IMR-90 (cell line): ENCODE measurements around the gene FER1L5. TPM values are rescaled to one million over a fixed set of nuclear protein-coding genes. Genes with fewer than 3 reads are reported as not detected.

Source experiments
- ATAC-seq: fragments of 200-7000 bp; cut with Tn5 transposase; 2 replicates; pipeline ENCODE4 v1.9.1; 2020; ENCODE audit warnings: low read depth, mild to moderate bottlenecking, moderate library complexity
- BruUV-seq: library from RNA; stranded (reverse); fragments of 400-500 nt; replicated peaks from 2 replicates; lab custom pipeline; 2021; lab: Mats Ljungman, UMichigan
- CTCF ChIA-PET: fragments of 300-600 bp; formaldehyde crosslinking; extraction: SDS; loops from one replicate; lab custom pipeline; 2021; ENCODE audit warnings: antibody characterized with exemption; lab: Yijun Ruan, JAX
- POLR2A ChIA-PET: fragments of 300-600 bp; sonication (Branson Sonifier 250); formaldehyde crosslinking; loops from one replicate; lab custom pipeline; 2022; ENCODE audit warnings: antibody characterized with exemption; ENCODE audit not compliant: unreplicated experiment; lab: Charles Lee
- DNase-seq: peaks from one replicate; pipeline ENCODE4 v3.0.0; 2013
- H2AFZ ChIP-seq: replicated peaks from 2 replicates; pipeline ENCODE3; 2013; ENCODE audit warnings: low read length, mild to moderate bottlenecking; ENCODE audit not compliant: poor library complexity
- H2AK5ac ChIP-seq: 2 replicates; pipeline ENCODE4 v1.6.1; 2013; ENCODE audit warnings: low read depth, low read length, inconsistent platforms
- H2AK9ac ChIP-seq: replicated peaks from 2 replicates; pipeline ENCODE3; 2013; ENCODE audit warnings: mild to moderate bottlenecking, low read depth, low read length, moderate library complexity; ENCODE audit not compliant: poor library complexity
- H2BK120ac ChIP-seq: 2 replicates; pipeline ENCODE4 v1.6.1; 2013; ENCODE audit warnings: low read depth, low read length, inconsistent platforms
- H2BK15ac ChIP-seq: 3 replicates; pipeline ENCODE4 v1.6.1; 2013; ENCODE audit warnings: low read depth, low read length, inconsistent platforms
- H2BK20ac ChIP-seq: 2 replicates; pipeline ENCODE4 v1.6.1; 2013; ENCODE audit warnings: low read depth, mild to moderate bottlenecking, inconsistent platforms, low read length, moderate library complexity
- H2BK5ac ChIP-seq: 2 replicates; pipeline ENCODE4 v1.6.1; 2013; ENCODE audit warnings: mild to moderate bottlenecking, low read depth, low read length, inconsistent platforms; ENCODE audit not compliant: poor library complexity, severe bottlenecking
- H3K14ac ChIP-seq: replicated peaks from 2 replicates; pipeline ENCODE4 v1.6.1; 2013; ENCODE audit warnings: low read depth, low read length, inconsistent platforms
- H3K18ac ChIP-seq: 2 replicates; pipeline ENCODE4 v1.6.1; 2013; ENCODE audit warnings: low read depth, low read length, control low read depth
- H3K23ac ChIP-seq: 2 replicates; pipeline ENCODE4 v1.6.1; 2013; ENCODE audit warnings: low read depth, low read length, inconsistent platforms
- H3K27ac ChIP-seq: 2 replicates; pipeline ENCODE4 v1.5.1; 2013; ENCODE audit warnings: mild to moderate bottlenecking, control low read depth, low read length; ENCODE audit not compliant: insufficient read depth
- H3K27me3 ChIP-seq: 2 replicates; pipeline ENCODE4 v1.6.1; 2013; ENCODE audit warnings: low read length; ENCODE audit not compliant: control insufficient read depth, insufficient read depth
- H3K36me3 ChIP-seq: 2 replicates; pipeline ENCODE4 v1.6.1; 2013; ENCODE audit warnings: low read length, mixed read lengths; ENCODE audit not compliant: control insufficient read depth, insufficient read depth
- H3K4ac ChIP-seq: 2 replicates; pipeline ENCODE4 v1.6.1; 2013; ENCODE audit warnings: low read depth, low read length, inconsistent platforms
- H3K4me1 ChIP-seq: 2 replicates; pipeline ENCODE4 v1.6.1; 2013; ENCODE audit warnings: low read length, mixed read lengths; ENCODE audit not compliant: control insufficient read depth, insufficient read depth
- H3K4me2 ChIP-seq: 2 replicates; pipeline ENCODE4 v1.6.1; 2013; ENCODE audit warnings: low read depth, mild to moderate bottlenecking, control low read depth, low read length, moderate library complexity
- H3K4me3 ChIP-seq: 2 replicates; pipeline ENCODE4 v1.5.1; 2013; ENCODE audit warnings: low read depth, mild to moderate bottlenecking, control low read depth, low read length, moderate library complexity; ENCODE audit not compliant: insufficient read depth
- H3K56ac ChIP-seq: 2 replicates; pipeline ENCODE4 v1.6.1; 2013; ENCODE audit warnings: low read length, inconsistent platforms; ENCODE audit not compliant: insufficient read depth; ENCODE audit errors: extremely low read depth
- H3K79me1 ChIP-seq, 2 experiments: 2 replicates each; pipeline ENCODE4 v1.6.1; 2013; ENCODE audit warnings: low read length in 2 of 2, inconsistent platforms in 1 of 2, low read depth in 1 of 2
- H3K9ac ChIP-seq: 2 replicates; pipeline ENCODE4 v1.6.1; 2013; ENCODE audit warnings: low read depth, low read length, control low read depth
- H3K9me1 ChIP-seq: 2 replicates; pipeline ENCODE4 v1.6.1; 2013; ENCODE audit warnings: low read length, inconsistent platforms; ENCODE audit not compliant: insufficient read depth
- H3K9me3 ChIP-seq: 2 replicates; pipeline ENCODE4 v1.6.1; 2013; ENCODE audit warnings: low read length; ENCODE audit not compliant: control insufficient read depth, insufficient read depth
- H4K20me1 ChIP-seq: 2 replicates; pipeline ENCODE4 v1.6.1; 2013; ENCODE audit warnings: low read length, inconsistent platforms; ENCODE audit not compliant: insufficient read depth
- H4K5ac ChIP-seq: 2 replicates; pipeline ENCODE4 v1.6.1; 2013; ENCODE audit warnings: mild to moderate bottlenecking, low read depth, low read length, control low read depth
- H4K8ac ChIP-seq, 2 experiments: 2 replicates each; pipeline ENCODE4 v1.6.1; 2013; ENCODE audit warnings: low read depth in 2 of 2, low read length in 2 of 2, control low read depth in 1 of 2, inconsistent platforms in 1 of 2
- H4K91ac ChIP-seq: 2 replicates; pipeline ENCODE4 v1.6.1; 2013; ENCODE audit warnings: low read depth, low read length, inconsistent platforms; ENCODE audit not compliant: insufficient read depth
- CHD1 ChIP-seq: IDR thresholded peaks from 2 replicates; pipeline ENCODE4 v1.6.1; 2012; ENCODE audit warnings: low read depth, low read length, improper control_type of control experiment
- MAFK ChIP-seq: IDR thresholded peaks from 2 replicates; pipeline ENCODE4 v1.6.1; 2012; ENCODE audit warnings: low read depth, low read length, improper control_type of control experiment
- MXI1 ChIP-seq: IDR thresholded peaks from 2 replicates; pipeline ENCODE4 v1.6.1; 2012; ENCODE audit warnings: low read depth, mild to moderate bottlenecking, low read length, moderate library complexity, borderline replicate concordance
- whole genome bisulfite sequencing, 2 experiments: methylation state at CpG; one replicate each; pipeline versions ENCODE4 v1.1.5 to v1.1.7; 2013; ENCODE audit warnings: missing lambda C conversion rate in 2 of 2; ENCODE audit not compliant: insufficient read length in 1 of 2; ENCODE audit errors: extremely low coverage in 2 of 2; 5-methylcytosine and 5-hydroxymethylcytosine counted together
- dilution Hi-C: fragments of 300-500 bp; cut with HindIII; formaldehyde crosslinking; loops from one replicate; pipeline ENCODE4 v1.14.3; 2018; ENCODE audit warnings: low sequenced_read_pairs; ENCODE audit not compliant: unreplicated experiment
- in situ Hi-C: fragments of 300-500 bp; cut with MboI; formaldehyde crosslinking; loops from 3 replicates; pipeline ENCODE4 v1.14.3; 2019; ENCODE audit warnings: low sequenced_read_pairs, inconsistent platforms, mixed read lengths
- intact Hi-C: fragments of 100-400 bp; cut with micrococcal nuclease; formaldehyde crosslinking; loops from 2 replicates; pipeline ENCODE4 v1.10.0; 2022
- polyA plus RNA-seq, 3 experiments: library from polyadenylated mRNA; depleted of rRNA; stranded (reverse); fragments of >200 nt; gene quantifications; 2 replicates each; pipeline ENCODE4 v1.2.3, GENCODE V29; 2012; ENCODE audit warnings: low replicate concordance in 1 of 3
- total RNA-seq: library from RNA; depleted of rRNA; stranded (reverse); fragments of >200 nt; gene quantifications from 2 replicates; pipeline ENCODE4 v1.2.3, GENCODE V29; 2012
- TF ChIP-seq, protein P1 (sequence below): fragments of 150-350 bp; IDR thresholded peaks from 2 replicates; pipeline ENCODE4 v1.6.1; 2017; ENCODE audit warnings: mild to moderate bottlenecking, antibody characterized with exemption, low read length, low read depth

FER1L5 gene
- total and polyA plus RNA-seq, 2 of the 4 experiments (the other 2 are of a cell fraction) = 0.15 to 0.36 TPM

DNA sequence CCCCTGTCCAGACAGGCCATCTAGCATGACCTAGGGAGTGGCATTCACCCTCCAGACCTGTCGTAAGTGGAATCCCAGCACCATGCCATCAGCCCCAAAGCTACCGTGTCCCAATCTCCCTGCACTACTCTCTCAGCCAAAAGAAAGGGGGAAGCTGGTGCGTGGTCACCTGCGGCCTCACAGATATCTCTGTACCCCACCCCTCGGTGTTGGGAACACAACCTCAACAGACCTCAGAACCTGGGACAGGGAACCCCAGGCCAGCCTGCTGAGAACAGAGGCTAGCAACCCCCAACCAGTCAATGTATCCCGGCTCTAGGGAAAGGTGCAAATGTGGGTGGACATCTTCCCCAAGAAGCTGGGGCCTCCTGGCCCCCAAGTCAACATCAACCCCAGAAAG is 59.1 kb downstream of the FER1L5 start:
- Histone ChIP-seq H4K20me1 (no peaks in the 10 kb centered on the region), H2BK5ac (no peak overlapping the region), H3K9me1 (peaks cover 12% of the 10 kb centered on the region), H3K4ac (no peak overlapping the region), H4K5ac (no peak overlapping the region), H2AK9ac (no peak overlapping the region), H2AK5ac (no peak overlapping the region), H4K8ac (no peak overlapping the region), H2BK15ac (no peak overlapping the region), H4K91ac (no peak overlapping the region), H2BK120ac (no peak overlapping the region), H3K27ac (no peak overlapping the region), H2BK20ac (no peak overlapping the region), H3K4me2 (no peak overlapping the region), H3K23ac (no peak overlapping the region), H3K9ac (no peak overlapping the region), H3K56ac (no peak overlapping the region), H3K4me1 (no peaks in the 10 kb centered on the region), H3K79me1 (no peaks in the 10 kb centered on the region; a peak in 1 of 4 replicates), H3K27me3 (no peaks in the 10 kb centered on the region), H3K9me3 (no peaks in the 10 kb centered on the region), H3K36me3 (peaks cover 18% of the 10 kb centered on the region), H3K18ac (no peak overlapping the region), H2AFZ (no peak overlapping the region), H3K14ac (no peak overlapping the region), H3K4me3 (no peak overlapping the region)
- TF ChIP-seq CHD1 = no peak
- TF ChIP-seq, protein P1, sequence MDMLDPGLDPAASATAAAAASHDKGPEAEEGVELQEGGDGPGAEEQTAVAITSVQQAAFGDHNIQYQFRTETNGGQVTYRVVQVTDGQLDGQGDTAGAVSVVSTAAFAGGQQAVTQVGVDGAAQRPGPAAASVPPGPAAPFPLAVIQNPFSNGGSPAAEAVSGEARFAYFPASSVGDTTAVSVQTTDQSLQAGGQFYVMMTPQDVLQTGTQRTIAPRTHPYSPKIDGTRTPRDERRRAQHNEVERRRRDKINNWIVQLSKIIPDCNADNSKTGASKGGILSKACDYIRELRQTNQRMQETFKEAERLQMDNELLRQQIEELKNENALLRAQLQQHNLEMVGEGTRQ = no peak
- TF ChIP-seq MXI1 = no peak
- no peak for TF ChIP-seq MAFK
- 70% methylated on average over 2 of the region's 6 CpGs; no CpG with 5 or more reads in 1 of the 2 experiments for WGBS, 2 experiments
- CTCF ChIA-PET = no interaction called here
- no TSS peak for BruUV-seq
- no peak for ATAC-seq
- dilution Hi-C loops = no loop called here
- POLR2A ChIA-PET = no interaction called here
- in situ Hi-C loops = no loop called here
- DNase-seq = no peak
- intact Hi-C loops = no loop called here
